GM21526 (cell line): ENCODE data around the gene TENT4B.

Experiments used
- ATAC-seq: cut with Tn5 transposase; IDR thresholded peaks from one replicate; pipeline ENCODE4 v1.9.1; 2021; ENCODE audit warnings: moderate library complexity; ENCODE audit not compliant: unreplicated experiment, low FRiP score

Gene TENT4B

GRCh38 chr16:50267151-50267631, 114.1 kb downstream of the TENT4B start:
- no peak for ATAC-seq

DNA sequence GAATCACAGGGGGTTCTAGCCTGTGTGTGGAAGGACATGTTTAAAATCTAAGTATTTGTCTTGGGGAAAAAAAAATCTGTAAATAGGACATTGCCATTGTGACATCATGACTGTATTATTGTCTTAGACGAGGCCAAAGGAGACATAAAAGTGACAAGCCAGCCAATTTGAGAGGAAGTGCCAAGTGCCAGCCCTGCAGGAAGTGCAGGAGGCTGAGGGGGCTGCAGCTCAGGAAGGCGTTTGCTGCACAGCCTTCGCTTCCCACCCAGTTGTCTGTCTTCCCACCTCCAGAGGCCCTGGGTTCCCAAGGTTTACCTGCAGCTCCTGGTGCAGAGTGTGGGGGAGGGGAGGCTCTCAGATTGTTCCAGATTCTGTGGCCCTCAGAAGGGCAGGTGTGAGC, 114.5 kb downstream of the TENT4B start:
- no peak for ATAC-seq

DNA sequence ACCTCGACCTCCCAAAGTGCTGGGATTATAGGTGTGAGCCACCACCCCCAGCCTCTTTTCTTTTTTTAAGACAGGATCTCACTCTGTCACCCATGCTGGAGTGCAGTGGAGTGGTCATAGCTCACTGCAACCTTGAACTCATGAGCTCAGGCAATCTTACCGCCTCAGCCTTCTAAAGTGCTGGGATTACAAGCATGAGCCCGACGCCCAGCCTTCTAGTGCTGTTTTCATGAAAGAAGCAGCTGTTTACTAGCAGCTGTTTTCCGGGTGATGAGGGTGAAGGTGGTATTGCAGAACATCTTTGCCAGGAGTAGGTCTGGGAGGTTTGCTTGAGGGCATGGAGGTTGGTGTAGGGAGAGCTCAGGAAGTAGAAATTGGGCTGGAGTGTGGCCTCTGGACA, 115.2 kb downstream of the TENT4B start:
- no peak for ATAC-seq

GRCh38 chr16:50269061-50269705, 116.1 kb downstream of the TENT4B start:
- no peak for ATAC-seq

- ATAC-seq, result no peak
Observed at GRCh38 chr16:50269769-50270509, 116.8 kb downstream of the TENT4B start.

DNA sequence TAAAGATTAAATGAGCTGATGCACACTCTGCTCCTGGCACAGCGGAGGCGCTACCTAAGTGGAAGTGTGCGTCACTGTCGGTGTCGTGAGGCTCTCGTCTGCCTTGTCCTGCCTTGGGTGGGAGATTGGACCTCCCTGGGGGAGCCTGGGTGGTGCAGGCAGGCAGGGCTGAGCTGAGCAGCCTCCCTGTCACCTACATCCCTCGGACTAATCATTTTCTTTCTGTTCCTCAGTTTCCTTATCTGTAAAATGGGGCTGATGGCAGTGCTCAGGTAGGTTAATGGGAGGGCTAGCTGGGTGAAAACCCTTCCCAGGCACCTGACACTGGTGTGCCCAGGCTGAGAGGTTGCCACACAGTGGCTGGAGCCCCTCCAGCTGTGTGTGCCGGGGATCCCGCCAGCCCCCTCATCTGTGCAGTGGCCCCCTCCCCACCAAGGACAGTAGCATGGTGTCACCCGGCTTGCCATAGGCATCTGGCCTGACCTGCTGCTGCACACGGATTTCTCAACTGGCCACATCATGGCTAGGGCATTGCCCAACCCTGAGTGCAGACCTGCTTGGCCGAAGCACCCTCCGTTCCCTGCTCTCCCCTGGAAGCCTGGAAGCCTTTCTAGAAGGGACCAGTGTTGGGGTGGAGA, 117.5 kb downstream of the TENT4B start:
- ATAC-seq, result no peak

GRCh38 chr16:50271148-50272041, 118.3 kb downstream of the TENT4B start:
- no peak for ATAC-seq

DNA sequence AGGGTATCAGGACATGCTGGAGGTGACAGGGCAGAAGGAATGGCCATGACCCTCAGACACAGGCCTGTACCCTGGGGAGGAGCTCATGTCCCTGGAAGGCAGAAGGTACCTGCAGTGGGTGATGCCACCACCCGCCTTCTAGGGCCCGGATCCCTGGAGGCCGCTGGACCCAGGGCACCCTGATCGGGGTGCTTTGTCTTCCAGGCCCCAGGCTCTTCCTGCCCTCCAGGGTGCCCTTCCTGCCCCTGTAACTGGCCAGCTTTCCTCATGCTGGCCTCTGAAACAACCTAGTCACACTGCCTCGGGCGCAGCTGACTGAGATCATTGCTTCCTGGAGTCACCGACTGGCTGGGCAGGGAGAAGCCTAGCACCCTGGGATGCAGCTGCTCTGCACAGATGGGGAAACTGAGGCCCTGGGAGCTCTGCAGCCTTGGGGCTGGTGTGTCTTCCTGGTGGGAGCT, 119.0 kb downstream of the TENT4B start:
- no peak for ATAC-seq

GRCh38 chr16:50272687-50273381, 119.7 kb downstream of the TENT4B start:
- no peak for ATAC-seq

DNA sequence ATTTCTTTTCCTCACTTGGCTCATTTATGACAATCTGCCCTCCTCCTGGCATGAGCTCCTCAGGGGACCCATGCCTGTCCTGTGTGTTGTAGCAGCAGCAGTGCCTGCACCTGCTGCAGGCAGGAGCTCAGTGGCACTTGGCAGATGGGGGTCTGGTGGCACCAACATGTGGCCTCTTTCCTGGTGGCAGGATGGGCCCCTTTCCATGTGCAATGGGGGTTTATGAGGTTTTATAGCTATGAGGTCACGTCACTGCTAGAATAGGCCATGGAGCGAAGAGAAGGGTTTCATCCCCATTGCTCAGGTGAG, 120.2 kb downstream of the TENT4B start:
- no peak for ATAC-seq

GRCh38 chr16:50273888-50274325, 120.8 kb downstream of the TENT4B start:
- peak; percentile 63 for ATAC-seq

DNA sequence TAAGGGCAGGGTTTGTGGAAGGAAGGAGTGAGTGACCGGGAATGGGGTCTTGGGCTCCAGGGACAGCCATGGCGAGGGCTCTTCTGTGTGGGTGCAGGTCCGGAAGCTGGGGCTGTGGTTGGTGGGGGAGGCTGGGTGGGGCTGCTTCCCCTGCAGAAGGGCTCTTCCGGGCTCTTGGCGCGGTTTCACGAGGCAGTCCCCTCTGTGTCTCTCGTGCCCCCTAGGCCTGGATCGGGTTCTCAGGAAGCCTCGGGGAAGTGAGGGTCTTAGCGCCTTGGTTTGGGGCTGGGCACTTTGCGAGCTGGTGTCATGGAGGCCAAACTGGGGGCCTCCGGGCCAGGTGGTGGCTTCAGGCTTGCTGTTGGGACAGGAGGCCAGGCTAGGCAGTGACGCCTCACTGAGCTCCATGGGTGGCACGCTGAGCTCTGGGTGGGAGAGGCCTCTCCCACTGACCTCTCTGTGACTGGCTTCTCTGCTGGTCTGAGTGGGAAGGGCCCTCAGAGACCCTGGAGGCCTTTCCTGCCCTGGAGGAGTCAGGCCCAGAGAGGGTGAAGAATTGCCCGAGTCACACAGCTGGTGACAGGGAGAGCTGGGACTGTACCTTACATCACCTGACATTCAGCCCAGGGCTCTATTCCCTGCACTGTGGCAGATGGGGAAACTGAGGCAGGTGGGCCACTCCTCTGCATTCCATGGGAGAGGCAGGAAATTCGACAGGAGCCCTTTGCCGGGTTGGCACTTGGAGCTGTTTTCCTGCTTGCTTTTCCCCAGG, 121.4 kb downstream of the TENT4B start:
- peak; percentile 43 for ATAC-seq

- ATAC-seq, result no peak
Observed at GRCh38 chr16:50275098-50275415, 122.0 kb downstream of the TENT4B start.

GRCh38 chr16:50275428-50276325, 122.6 kb downstream of the TENT4B start:
- ATAC-seq, result no peak

DNA sequence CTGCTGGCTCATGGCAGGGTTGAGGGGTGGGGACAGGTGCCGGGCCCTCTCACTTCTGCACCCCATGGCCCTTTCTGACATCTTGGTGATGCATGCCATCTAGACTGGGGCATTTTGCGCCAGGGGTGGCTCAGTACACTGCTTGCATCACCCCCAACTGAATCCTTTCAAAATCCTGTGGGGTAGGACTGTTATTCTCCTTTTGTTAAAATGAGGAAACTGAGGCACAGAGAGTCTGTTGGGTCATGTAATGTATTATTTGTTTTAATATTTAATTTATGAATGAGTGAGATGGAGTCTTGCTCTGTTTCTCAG, 123.2 kb downstream of the TENT4B start:
- ATAC-seq, result no peak

DNA sequence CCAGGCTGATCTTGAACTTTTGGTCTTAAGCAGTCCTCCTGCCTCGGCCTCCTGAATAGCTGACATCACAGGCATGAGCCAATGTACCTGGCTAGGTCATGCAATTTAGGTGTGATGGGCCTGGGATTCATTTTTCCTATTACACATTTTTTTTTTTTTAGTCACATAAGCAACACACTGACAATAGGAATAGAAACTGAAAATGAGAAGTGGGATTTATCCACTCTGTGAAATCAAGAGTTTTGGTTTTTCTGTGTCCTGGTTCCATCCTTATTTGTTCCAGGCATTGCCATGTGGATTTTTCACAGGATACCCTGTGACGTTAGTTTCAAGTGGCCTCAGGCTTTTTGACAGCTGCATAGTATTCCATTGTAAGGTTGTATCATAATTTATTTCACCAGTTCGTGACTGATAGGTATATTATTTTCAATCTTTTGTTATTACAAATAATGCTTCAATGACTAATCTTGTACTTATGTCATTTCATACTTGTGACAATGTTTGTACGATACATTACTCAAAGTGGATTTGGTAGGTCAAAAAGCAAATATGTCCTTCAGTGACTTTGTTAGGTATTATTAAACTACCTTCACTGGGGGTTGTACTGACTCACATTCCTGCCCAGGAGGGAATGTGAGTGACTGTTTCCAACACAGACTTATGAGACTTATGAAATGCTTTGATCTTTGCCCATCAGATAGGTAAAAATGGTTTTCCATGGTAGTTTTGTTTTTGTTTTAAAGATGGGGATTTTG, 123.9 kb downstream of the TENT4B start:
- no peak for ATAC-seq

DNA sequence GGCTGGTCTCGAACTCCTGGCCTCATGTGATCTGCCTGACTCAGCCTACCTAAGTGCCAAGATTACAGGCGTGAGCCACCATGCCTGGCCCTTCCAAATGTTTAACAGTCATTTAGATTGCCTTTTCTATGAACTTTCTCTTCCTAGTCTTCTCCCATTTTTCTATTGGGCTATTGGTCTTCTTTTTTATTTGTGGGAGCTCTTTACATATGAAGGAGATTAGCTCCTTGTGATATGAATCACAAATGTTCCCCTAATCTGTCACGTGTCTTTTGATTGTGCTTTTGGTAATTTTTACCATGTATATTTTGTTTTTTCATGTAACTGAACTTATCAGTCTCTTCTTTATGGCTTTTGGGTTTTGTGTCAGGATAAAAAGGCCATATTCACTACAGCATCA, 125.1 kb downstream of the TENT4B start:
- no peak for ATAC-seq

- no peak for ATAC-seq
Observed at GRCh38 chr16:50279504-50279865, 126.4 kb downstream of the TENT4B start.
